Activated CD4-positive, CD25-positive, alpha-beta regulatory T cell treated with anti-CD3 and anti-CD28 coated beads, Interleukin-2, amount 50 U/mL, for 72 hours (primary cell): Measurements from ENCODE around the gene SACM1L.
"Not testable (repeated sequence)": the region's sequence is repeated elsewhere in the genome, so short reads cannot be mapped to it uniquely, and the experiment has no call there.

Source experiments
- DNase-seq: peaks from one replicate; pipeline ENCODE4 v3.0.0; 2021

Gene SACM1L

GRCh38 chr3:45667569-45667934 is 21.6 kb upstream of the SACM1L start:
- no peak for DNase-seq

DNA sequence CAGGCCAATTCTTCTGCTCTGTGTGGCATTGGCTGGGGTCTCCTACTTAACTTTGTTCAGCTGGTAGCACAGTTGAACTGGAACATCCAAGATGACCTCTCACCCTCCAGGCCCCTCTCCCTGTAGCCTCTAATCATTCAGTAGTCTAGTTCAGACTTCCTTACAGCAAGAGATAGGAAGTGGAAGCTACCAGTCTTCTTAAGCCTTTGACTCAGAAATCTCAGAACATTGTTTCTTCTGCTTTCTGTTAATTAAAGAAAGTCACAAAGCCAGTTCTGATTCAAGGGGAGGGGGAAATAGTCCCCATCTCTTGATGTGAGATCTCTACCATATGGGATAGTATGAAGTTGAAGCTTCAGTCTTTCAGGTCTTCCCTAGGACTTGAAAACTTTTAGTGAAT is 18.8 kb upstream of the SACM1L start:
- DNase-seq = no peak

- DNase-seq = no peak
These were observed 18.2 kb upstream of the SACM1L start for GRCh38 chr3:45670991-45671390.

GRCh38 chr3:45673273-45673672 is 15.9 kb upstream of the SACM1L start:
- DNase-seq = no peak

DNA sequence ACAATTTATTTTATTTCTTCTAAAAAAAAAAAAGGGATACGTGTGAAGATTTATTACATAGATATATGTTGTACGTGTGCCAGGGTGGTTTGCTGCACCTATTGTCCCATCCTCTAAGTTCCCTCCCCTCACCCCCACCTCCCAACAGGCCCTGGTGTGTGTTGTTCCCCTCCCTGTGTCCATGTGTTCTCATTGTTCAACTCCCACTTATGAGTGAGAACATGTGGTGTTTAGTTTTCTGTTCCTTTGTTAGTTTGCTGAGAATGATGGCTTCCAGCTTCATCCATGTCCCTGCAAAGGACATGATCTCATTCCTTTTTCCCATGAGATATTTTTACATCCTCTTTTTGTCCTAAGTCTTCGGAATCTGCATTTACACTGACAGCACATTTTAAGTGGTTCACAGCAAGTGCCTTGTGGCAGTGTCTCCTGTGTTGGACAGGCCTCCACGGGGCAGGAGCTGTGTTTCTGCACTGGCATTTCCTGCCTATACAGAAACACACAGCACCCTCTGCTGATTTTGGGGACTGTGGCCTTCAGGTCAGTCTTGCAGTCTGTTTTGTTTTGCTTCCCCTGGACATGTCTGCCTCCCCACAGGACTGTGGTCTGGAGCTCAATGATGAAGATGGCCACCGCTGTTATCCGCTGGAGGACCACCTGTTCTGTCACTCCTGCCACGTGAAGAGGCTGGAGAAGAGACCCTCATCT is 12.7 kb upstream of the SACM1L start:
- DNase-seq = no peak

DNA sequence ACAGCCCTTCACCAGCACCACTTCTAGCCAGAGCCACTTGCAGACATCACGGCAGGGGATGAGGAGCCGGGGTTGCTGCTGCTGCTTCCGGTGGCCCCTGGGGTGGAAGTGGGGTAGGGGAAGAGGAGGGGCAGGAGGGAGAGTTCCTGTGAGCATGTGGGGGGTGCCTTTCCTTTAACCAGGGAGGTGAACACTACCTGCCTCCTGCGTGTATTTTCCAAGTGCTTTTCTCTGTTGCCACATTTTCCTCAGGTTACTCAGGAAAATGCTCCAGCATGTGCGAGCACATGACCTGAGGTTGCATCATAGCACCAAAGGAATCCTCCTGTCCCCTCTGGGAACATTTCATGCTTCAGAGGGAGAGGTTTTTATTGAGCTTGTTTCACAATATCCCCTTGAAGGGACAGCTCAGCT is 12.2 kb upstream of the SACM1L start:
- DNase-seq = no peak

- DNase-seq = no peak
These were observed 11.4 kb upstream of the SACM1L start for GRCh38 chr3:45677841-45678240.

GRCh38 chr3:45679805-45680204 is 9.4 kb upstream of the SACM1L start:
- no peak for DNase-seq

- no peak for DNase-seq
These were observed 8.0 kb upstream of the SACM1L start for GRCh38 chr3:45681221-45681620.

GRCh38 chr3:45681846-45682245 is 7.3 kb upstream of the SACM1L start:
- no peak for DNase-seq

DNA sequence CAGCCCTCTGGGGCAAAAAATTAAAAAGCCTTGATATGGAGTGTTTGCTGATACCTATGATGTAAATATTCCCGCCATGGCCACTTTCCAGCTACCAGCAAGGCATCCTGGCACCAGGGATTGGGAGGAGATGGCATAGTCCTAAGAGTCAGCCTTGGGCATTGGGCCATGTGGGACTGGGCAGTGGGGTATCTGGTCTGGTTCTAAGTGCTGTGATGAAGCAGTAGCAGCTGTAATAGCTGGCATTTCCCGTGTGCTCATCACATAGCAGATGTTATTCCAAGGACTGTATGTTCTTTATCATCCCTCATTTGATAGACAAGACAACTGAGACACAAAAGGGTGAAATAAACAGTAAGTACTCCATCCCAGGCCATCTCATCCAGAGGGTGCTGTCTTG is 6.9 kb upstream of the SACM1L start:
- no peak for DNase-seq

GRCh38 chr3:45682786-45683185 is 6.4 kb upstream of the SACM1L start:
- no peak for DNase-seq

DNA sequence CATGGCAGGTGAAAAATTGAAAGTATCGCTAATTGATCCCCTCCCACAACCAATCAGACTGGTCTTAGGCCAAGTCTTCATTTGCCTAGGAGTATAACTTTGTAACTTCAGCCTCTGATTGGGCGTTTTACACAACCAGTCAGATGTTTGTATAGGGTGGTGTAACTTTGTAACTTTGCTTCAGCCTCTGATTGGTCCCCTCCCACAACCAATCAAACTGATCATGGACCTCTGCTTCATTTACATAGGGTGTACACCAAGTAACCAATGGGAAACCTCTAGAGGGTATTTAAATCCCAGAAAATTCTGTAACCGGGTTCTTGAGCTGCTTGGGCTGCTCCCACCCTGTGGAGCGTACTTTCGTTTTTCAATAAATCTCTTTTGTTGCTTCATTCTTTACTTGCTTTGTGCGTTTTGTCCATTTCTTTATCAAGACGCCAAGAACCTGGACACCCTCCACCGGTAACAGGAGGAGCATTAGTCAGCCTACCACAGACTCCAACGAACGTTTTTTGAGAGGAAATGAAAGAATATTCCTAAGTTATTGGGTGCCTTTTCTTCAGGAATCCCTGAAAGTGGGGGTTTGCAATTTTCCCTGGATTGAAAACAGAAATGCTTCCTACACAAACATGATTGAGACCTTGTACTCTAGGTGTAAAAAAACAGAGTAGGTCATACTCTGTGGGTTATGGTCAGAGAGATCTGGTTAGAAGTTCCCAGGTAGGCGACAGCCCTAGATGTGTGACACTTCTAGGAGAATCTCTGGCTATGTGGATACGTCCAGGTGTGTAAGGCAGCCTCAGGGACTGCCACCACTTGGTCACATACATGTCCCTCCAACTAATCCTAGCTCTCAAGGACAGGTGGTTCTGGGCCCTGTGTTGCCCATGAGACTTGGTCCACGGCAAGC is 5.5 kb upstream of the SACM1L start:
- DNase-seq = no peak

GRCh38 chr3:45684327-45684892 is 4.8 kb upstream of the SACM1L start:
- DNase-seq = no peak

DNA sequence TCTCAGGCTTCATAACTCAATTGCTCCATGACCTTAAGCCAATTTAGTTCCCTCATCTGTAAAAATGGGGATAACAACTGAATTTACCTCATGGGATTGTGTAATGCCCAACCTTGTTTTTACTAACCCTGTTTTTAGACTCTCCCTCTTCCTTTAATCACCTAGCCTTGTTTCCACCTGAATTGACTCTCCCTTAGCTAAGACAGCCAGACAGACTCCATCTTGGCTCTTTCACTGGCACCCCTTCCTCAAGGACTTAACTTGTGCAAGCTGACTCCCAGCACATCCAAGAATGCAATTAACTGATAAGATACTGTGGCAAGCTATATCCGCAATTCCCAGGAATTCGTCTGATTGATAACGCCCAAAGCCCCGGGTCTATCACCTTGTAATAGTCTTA is 3.5 kb upstream of the SACM1L start:
- not testable (repeated sequence) for DNase-seq

DNA sequence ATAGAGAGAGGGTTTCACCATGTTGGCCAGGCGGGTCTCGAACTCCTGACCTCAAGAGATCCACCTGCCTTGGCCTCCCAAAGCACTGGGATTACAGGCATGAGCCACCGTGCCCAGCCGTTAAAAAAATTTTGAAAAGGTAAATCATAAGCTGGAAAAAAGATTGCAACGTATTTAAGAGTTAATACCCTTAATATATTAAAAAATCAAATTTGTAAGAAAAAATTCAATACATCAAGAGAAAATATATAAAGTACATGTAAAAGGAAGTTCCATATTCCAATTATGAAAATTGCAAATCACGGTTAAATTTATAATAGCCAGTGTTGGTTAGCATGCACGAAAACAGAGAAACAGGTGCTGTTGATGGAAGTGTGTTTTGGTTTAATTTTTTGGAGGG is 2.3 kb upstream of the SACM1L start:
- no peak for DNase-seq

- no peak for DNase-seq
These were observed 1.4 kb upstream of the SACM1L start for GRCh38 chr3:45687828-45688193.

DNA sequence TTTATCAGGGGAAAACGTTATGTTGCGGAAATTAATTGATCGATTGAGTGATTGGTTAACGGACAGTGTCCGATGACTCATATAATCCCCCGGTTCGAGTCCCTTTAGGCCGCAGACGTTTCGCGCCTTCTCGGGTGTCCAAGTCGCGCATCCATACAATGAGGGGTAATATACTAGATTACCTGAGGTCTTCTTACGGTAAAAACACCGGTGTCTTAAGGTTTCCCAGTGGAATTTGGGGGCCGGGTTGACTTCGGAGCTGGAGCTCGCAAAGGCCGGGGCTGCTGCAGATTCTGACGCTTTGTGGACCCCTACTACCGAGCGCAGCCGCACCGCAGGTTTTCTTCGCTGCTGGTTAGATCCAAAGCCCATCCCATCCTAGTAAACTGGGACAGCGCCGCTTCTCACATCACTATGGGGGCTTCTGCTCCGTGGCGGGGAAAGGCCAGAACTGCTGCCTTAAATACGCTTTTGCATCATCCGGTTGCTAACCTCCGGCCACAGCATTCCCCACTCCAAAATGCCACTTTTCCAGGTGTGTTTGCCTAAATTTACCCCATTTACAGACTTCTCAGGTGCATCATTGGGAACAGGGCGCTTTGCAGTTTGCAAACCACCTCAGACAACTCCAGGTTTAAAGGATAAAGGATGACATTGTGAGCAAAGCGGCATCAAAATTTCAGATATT is 858 bp upstream of the SACM1L start:
- DNase-seq = no peak

DNA sequence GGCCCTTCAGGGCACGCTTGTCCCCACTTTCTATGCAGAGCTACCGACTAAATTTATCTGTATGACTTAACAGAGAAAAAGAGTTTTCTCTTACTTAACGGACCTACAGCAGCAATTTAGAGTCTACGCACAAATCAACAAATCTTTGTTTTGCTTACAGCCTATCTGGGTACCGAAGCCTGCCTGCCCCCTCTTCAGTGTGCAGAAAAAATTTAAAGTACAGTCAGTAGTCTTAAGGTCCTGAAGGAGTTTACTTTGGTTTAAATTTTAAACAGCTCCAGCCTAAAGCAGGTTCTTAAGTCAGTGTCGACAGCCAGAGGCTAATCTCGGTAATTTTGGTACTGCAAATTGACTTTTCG is 570 bp downstream of the SACM1L start:
- no peak for DNase-seq

DNA sequence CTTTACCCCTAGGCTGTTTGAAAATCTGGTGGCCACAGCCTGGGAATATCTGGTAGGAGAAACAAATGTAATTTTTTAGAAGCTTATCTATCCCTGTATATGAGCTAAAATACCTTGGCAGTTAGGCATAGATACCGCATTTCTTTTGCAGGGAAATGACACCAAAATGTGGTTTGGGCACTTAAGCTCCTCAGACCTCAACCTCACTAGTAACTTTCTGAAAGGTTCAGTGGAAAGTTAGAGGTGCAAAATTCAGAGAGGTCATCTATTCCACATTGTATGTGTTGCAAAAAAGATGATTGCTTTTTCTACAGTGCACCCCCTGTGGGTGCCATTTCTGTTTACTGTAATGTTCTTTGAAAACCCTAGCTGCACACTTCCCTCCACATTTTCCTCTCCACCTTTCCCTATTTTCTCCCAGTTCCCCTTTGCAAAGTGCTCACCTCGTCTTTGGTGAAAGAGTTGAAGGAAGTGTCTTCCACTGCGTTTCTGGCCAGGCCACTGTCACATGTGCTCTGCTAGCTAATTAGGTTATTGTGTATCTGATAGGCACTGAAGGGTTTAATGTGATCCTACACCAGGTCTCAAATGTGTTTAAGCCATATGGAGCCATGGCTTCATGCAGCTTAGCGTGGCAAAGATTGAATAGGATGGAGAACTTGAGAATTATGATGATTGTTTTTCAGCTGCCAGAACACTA is 1.3 kb downstream of the SACM1L start:
- DNase-seq = no peak

DNA sequence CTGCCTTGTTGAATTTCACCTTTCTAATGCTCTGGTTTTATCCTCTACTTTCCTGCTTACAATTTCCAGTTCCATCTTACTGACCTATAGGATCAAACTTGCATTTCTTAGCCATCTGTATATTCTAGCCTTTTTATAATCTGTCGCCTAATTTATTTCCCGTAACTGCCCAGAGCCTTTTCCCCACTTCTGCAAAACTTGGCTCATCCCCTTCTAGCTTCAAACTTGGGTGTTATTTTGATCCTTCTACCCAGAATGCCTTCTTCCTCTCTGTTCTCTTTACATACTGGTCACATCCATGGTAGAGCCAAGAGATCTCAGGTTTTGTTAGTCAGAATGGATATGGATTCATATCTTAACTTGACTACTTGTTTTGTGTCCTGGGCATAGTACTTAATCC is 2.6 kb downstream of the SACM1L start:
- no peak for DNase-seq

DNA sequence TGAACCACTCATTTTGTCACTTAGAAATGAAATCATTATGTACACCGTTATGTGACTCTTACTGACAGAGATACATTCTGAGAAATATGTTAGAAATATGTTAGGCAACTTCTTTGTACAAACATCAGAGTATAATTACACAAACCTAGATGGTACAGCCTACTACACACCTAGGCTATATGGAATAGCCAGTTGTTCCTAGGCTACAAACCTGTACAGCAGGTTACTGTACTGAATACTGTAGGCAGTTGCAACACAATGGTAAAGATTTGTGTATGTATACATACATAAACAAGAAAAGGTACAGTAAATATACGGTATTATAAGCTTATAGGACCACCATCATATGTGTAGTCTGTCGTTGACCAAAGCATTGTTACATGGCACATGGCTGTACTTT is 3.7 kb downstream of the SACM1L start:
- no peak for DNase-seq

DNA sequence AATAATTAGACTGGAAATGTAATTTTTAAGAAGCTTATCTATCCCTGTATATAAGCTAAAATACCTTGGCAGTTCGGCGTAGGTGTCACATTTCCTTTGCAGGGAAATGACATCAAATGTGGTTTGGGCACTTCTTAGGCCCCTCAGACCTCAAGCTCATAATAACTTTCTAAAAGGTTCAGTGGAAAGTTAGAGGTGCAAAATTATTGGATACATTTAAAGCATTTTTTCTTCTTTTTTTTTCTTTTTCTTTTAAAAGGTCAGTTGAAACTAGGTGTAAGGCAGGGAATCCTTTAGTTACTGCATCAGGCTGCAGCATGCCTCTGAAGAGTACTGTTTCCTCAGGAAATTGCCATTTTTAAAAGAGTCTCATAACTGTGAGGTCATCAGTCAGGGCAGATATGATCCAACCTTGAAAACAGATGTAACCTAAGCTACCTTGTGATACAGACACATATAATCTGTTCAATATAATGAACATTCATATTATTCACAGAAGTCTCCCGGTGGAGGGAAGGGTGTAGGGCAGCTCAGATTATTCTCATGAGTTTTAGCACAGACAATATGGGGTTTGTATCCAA is 4.8 kb downstream of the SACM1L start:
- DNase-seq = no peak
